HepG2 (cell line): Measurements from ENCODE around the gene PNKD. TPM values are rescaled to one million over a fixed set of nuclear protein-coding genes. Genes with fewer than 3 reads are reported as not detected.

Source experiments
- AKAP8 ChIP-seq: sonication (generic); formaldehyde crosslinking; IDR thresholded peaks from 2 replicates; pipeline ENCODE4 v1.5.1; 2020; ENCODE audit warnings: mild to moderate bottlenecking, missing genetic modification reagents
- CHCHD3 ChIP-seq: sonication (generic); formaldehyde crosslinking; IDR thresholded peaks from 2 replicates; pipeline ENCODE4 v1.8.0; 2022; ENCODE audit warnings: mild to moderate bottlenecking, missing genetic modification reagents, moderate library complexity
- E2F1 ChIP-seq: sonication (generic); formaldehyde crosslinking; IDR thresholded peaks from 2 replicates; pipeline ENCODE4 v1.5.0; 2020; ENCODE audit warnings: missing genetic modification reagents
- ELF1 ChIP-seq: sonication (generic); formaldehyde crosslinking; IDR thresholded peaks from 2 replicates; pipeline ENCODE4 v1.4.0; 2020; ENCODE audit warnings: missing genetic modification reagents
- EP300 ChIP-seq, 3 experiments: sonication (generic) in 1 of 3; formaldehyde crosslinking in 1 of 3; IDR thresholded peaks; 2 replicates each; pipeline versions ENCODE4 v1.5.1 to v1.6.1; 2011 to 2020; ENCODE audit warnings: low read depth in 2 of 3, low read length in 2 of 3, borderline replicate concordance in 1 of 3, improper control_type of control experiment in 1 of 3, mild to moderate bottlenecking in 1 of 3, missing genetic modification reagents in 1 of 3, moderate library complexity in 1 of 3
- EZH2 ChIP-seq: conservative IDR thresholded peaks from 2 replicates; pipeline ENCODE4 v1.6.1; 2012; ENCODE audit warnings: mild to moderate bottlenecking, low read depth, low read length, moderate library complexity
- FOXA3 ChIP-seq: IDR thresholded peaks from 2 replicates; pipeline ENCODE4 v1.6.1; 2016; ENCODE audit warnings: missing genetic modification reagents, missing compliant biosample characterization
- FOXO1 ChIP-seq: sonication (generic); formaldehyde crosslinking; IDR thresholded peaks from 2 replicates; pipeline ENCODE4 v1.4.0; 2020; ENCODE audit warnings: missing genetic modification reagents
- GABPA ChIP-seq, 2 experiments: IDR thresholded peaks; 2 replicates each; pipeline ENCODE4 v1.6.1; 2011 to 2016; ENCODE audit warnings: low read depth in 2 of 2, low read length in 1 of 2, missing biosample characterization in 1 of 2, missing genetic modification characterization in 1 of 2
- KMT2A ChIP-seq: sonication (generic); formaldehyde crosslinking; IDR thresholded peaks from 2 replicates; pipeline ENCODE4 v1.4.0; 2020; ENCODE audit warnings: missing genetic modification reagents
- LCORL ChIP-seq, 2 experiments: fragments of 450-650 bp in 1 of 2; sonication (generic) in 1 of 2; formaldehyde crosslinking in 1 of 2; IDR thresholded peaks; 2 replicates each; pipeline versions ENCODE4 v1.5.0 to v1.6.1; 2017 to 2020; ENCODE audit warnings: antibody characterized with exemption in 1 of 2, missing genetic modification reagents in 1 of 2
- NFATC3 ChIP-seq: sonication (generic); formaldehyde crosslinking; IDR thresholded peaks from 2 replicates; pipeline ENCODE4 v1.5.1; 2020; ENCODE audit warnings: mild to moderate bottlenecking, missing genetic modification reagents
- PRMT3 ChIP-seq: sonication (generic); formaldehyde crosslinking; IDR thresholded peaks from 2 replicates; pipeline ENCODE4 v1.8.1; 2022; ENCODE audit warnings: low read depth, mild to moderate bottlenecking, moderate library complexity, missing genetic modification reagents, borderline replicate concordance
- RARA ChIP-seq: IDR thresholded peaks from 2 replicates; pipeline ENCODE4 v1.6.1; 2016; ENCODE audit warnings: missing genetic modification reagents, missing compliant biosample characterization
- SKI ChIP-seq: fragments of 450-650 bp; IDR thresholded peaks from one replicate; pipeline ENCODE4 v1.6.1; 2018; ENCODE audit warnings: mild to moderate bottlenecking; ENCODE audit not compliant: partially characterized antibody
- SNAPC5 ChIP-seq: sonication (generic); formaldehyde crosslinking; IDR thresholded peaks from 2 replicates; pipeline ENCODE4 v1.8.1; 2023; ENCODE audit warnings: mild to moderate bottlenecking, missing genetic modification reagents, borderline replicate concordance
- TRIM24 ChIP-seq: sonication (generic); formaldehyde crosslinking; IDR thresholded peaks from 2 replicates; pipeline ENCODE4 v1.8.0; 2022; ENCODE audit warnings: mild to moderate bottlenecking, missing genetic modification reagents
- ZFP90 ChIP-seq: sonication (generic); formaldehyde crosslinking; IDR thresholded peaks from 2 replicates; pipeline ENCODE4 v1.8.0; 2022; ENCODE audit warnings: missing genetic modification reagents, mild to moderate bottlenecking, inconsistent platforms, borderline replicate concordance
- ZMYM4 ChIP-seq: sonication (generic); formaldehyde crosslinking; IDR thresholded peaks from 2 replicates; pipeline ENCODE4 v1.8.1; 2023; ENCODE audit warnings: mild to moderate bottlenecking, missing genetic modification reagents
- ZNF17 ChIP-seq: sonication (generic); formaldehyde crosslinking; IDR thresholded peaks from 2 replicates; pipeline ENCODE4 v1.5.0; 2020; ENCODE audit warnings: mild to moderate bottlenecking, missing genetic modification reagents
- ZNF317 ChIP-seq: sonication (generic); formaldehyde crosslinking; IDR thresholded peaks from 2 replicates; pipeline ENCODE4 v1.5.0; 2020; ENCODE audit warnings: mild to moderate bottlenecking, missing genetic modification reagents
- ZNF337 ChIP-seq: sonication (generic); formaldehyde crosslinking; IDR thresholded peaks from 2 replicates; pipeline ENCODE4 v1.5.1; 2020; ENCODE audit warnings: missing genetic modification reagents, low read depth, mild to moderate bottlenecking, borderline replicate concordance
- ZNF33B ChIP-seq: sonication (generic); formaldehyde crosslinking; IDR thresholded peaks from 2 replicates; pipeline ENCODE4 v1.5.1; 2020; ENCODE audit warnings: mild to moderate bottlenecking, missing genetic modification reagents
- ZNF513 ChIP-seq: sonication (generic); formaldehyde crosslinking; conservative IDR thresholded peaks from 2 replicates; pipeline ENCODE4 v1.5.0; 2020; ENCODE audit warnings: missing genetic modification reagents
- ZNF616 ChIP-seq: sonication (generic); formaldehyde crosslinking; IDR thresholded peaks from 2 replicates; pipeline ENCODE4 v1.5.0; 2020; ENCODE audit warnings: low read depth, mild to moderate bottlenecking, missing genetic modification reagents
- ZNF652 ChIP-seq: IDR thresholded peaks from 2 replicates; pipeline ENCODE4 v1.6.1; 2016; ENCODE audit warnings: low read depth, borderline replicate concordance
- ZNF720 ChIP-seq: sonication (generic); formaldehyde crosslinking; IDR thresholded peaks from 2 replicates; pipeline ENCODE4 v1.4.0; 2020; ENCODE audit warnings: missing genetic modification reagents
- ZNF768 ChIP-seq: sonication (generic); formaldehyde crosslinking; IDR thresholded peaks from 2 replicates; pipeline ENCODE4 v1.4.0; 2020; ENCODE audit warnings: missing genetic modification reagents
- polyA plus RNA-seq, 8 experiments: library from polyadenylated mRNA; depleted of rRNA in 3 of 8; stranded (reverse) in 7 of 8; unstranded in 1 of 8; fragments of >200 nt; fragmentation: Illumina TruSeq in 4 of 8; extraction: Trizol in 4 of 8; gene quantifications; 2 replicates each; pipeline versions ENCODE4 v1.2.1 to v1.2.3, GENCODE V29; 2011 to 2016; ENCODE audit warnings: low read depth in 4 of 8, missing spikeins in 1 of 8, mixed read lengths in 1 of 8; ENCODE audit not compliant: insufficient read depth in 1 of 8
- total RNA-seq, 5 experiments: library from RNA; depleted of rRNA; stranded (reverse); fragments of >200 nt; fragmentation: Illumina TruSeq; extraction: Trizol; gene quantifications; 2 replicates each; pipeline ENCODE4 v1.2.3, GENCODE V29; 2016; ENCODE audit warnings: low read depth in 1 of 5
- TF ChIP-seq, protein P1 (sequence below): sonication (generic); formaldehyde crosslinking; IDR thresholded peaks from 2 replicates; pipeline ENCODE4 v1.4.0; 2020; ENCODE audit warnings: missing genetic modification reagents, borderline replicate concordance

The PNKD gene
- total and polyA plus RNA-seq, 2 of the 13 experiments (the other 11 are each of a cell fraction or from before 2014, with no cell fraction given), result 55.9 to 80.4 TPM

- TF ChIP-seq, protein P1, sequence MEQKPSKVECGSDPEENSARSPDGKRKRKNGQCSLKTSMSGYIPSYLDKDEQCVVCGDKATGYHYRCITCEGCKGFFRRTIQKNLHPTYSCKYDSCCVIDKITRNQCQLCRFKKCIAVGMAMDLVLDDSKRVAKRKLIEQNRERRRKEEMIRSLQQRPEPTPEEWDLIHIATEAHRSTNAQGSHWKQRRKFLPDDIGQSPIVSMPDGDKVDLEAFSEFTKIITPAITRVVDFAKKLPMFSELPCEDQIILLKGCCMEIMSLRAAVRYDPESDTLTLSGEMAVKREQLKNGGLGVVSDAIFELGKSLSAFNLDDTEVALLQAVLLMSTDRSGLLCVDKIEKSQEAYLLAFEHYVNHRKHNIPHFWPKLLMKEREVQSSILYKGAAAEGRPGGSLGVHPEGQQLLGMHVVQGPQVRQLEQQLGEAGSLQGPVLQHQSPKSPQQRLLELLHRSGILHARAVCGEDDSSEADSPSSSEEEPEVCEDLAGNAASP (CRISPR knock-in tag), result 0 out of 2 replicates have a peak, but pooled peaks have one; percentile 32
- TF ChIP-seq EP300 (IDR thresholded peaks at IDR 0.05; ENCODE audit: low read depth in 2 of 2, low read length in 2 of 2), result no peak
- no peak for TF ChIP-seq EP300 (CRISPR knock-in tag; IDR thresholded peaks at IDR 0.05; ENCODE audit: borderline replicate concordance)
- TF ChIP-seq ZNF337 (CRISPR knock-in tag), result no peak
- TF ChIP-seq NFATC3 (CRISPR knock-in tag), result no peak
- no peak for TF ChIP-seq E2F1 (CRISPR knock-in tag)
- TF ChIP-seq ZNF720 (CRISPR knock-in tag), result no peak
- TF ChIP-seq ZNF513 (CRISPR knock-in tag), result no peak
- TF ChIP-seq ZNF652 (CRISPR knock-in tag), result no peak
- no peak for TF ChIP-seq ZNF17 (CRISPR knock-in tag)
- no peak for TF ChIP-seq TRIM24 (CRISPR knock-in tag)
- no peak for TF ChIP-seq CHCHD3 (CRISPR knock-in tag)
- peak; percentile 64 for TF ChIP-seq RARA (CRISPR knock-in tag)
- no peak for TF ChIP-seq ZNF33B (CRISPR knock-in tag)
- TF ChIP-seq SKI, result no peak
- TF ChIP-seq EZH2, result no peak
- TF ChIP-seq ZNF768 (CRISPR knock-in tag), result no peak
- no peak for TF ChIP-seq FOXO1 (CRISPR knock-in tag)
- peak; percentile 32; the same call in 1 of the 2 replicates for TF ChIP-seq FOXA3 (CRISPR knock-in tag)
- TF ChIP-seq ZNF317, result 0 out of 2 replicates have a peak, but pooled peaks have one; percentile 10
- TF ChIP-seq AKAP8 (CRISPR knock-in tag), result no peak
- TF ChIP-seq GABPA (IDR thresholded peaks at IDR 0.05; ENCODE audit: low read depth, low read length), result no peak
- TF ChIP-seq GABPA (CRISPR knock-in tag; IDR thresholded peaks at IDR 0.05; ENCODE audit: low read depth), result no peak
- 0 out of 2 replicates have a peak, but pooled peaks have one; percentile 39 for TF ChIP-seq LCORL (IDR thresholded peaks at IDR 0.05)
- peak; percentile 30; the same call in 1 of the 2 replicates for TF ChIP-seq LCORL (CRISPR knock-in tag; IDR thresholded peaks at IDR 0.05)
- no peak for TF ChIP-seq KMT2A
- TF ChIP-seq ZNF616 (CRISPR knock-in tag), result no peak
- no peak for TF ChIP-seq PRMT3 (CRISPR knock-in tag)
- TF ChIP-seq ZFP90 (CRISPR knock-in tag), result no peak
- TF ChIP-seq ZMYM4, result no peak
- no peak for TF ChIP-seq SNAPC5 (CRISPR knock-in tag)
- TF ChIP-seq ELF1 (CRISPR knock-in tag), result no peak
These were observed 25.9 kb downstream of the PNKD start (continued) for GRCh38 chr2:218296200-218296599.
